Measurements from ENCODE around the gene POLN.

Gene POLN

GRCh38 chr4:2070421-2071251, 171.3 kb downstream of the POLN start:
- no peak for DNase-seq (ENCODE audit: insufficient read length, low spot score)
- FAIRE-seq, result no peak

GRCh38 chr4:2069986-2070385, 171.9 kb downstream of the POLN start:
- no peak for DNase-seq (ENCODE audit: insufficient read length, low spot score)
- FAIRE-seq, result no peak
- TF ChIP-seq POLR2A (IDR thresholded peaks at IDR 0.05; ENCODE audit: low read depth, low read length), result no peak

More at GRCh38 chr4:2070421-2071251, 171.3 kb downstream of the POLN start:
- TF ChIP-seq POLR2A (IDR thresholded peaks at IDR 0.05; ENCODE audit: low read depth, low read length), result no peak

GRCh38 chr4:2069161-2069971, 172.6 kb downstream of the POLN start:
- no peak for TF ChIP-seq POLR2A (IDR thresholded peaks at IDR 0.05; ENCODE audit: low read depth, low read length)
- no peak for FAIRE-seq

GRCh38 chr4:2068566-2068965, 173.4 kb downstream of the POLN start:
- TF ChIP-seq POLR2A (IDR thresholded peaks at IDR 0.05; ENCODE audit: low read depth, low read length), result no peak
- DNase-seq (ENCODE audit: insufficient read length, low spot score) (no peak), FAIRE-seq (no peak)

More at GRCh38 chr4:2069161-2069971, 172.6 kb downstream of the POLN start:
- DNase-seq (ENCODE audit: insufficient read length, low spot score), result no peak

GRCh38 chr4:2068198-2068470, 173.8 kb downstream of the POLN start:
- FAIRE-seq (no peak), DNase-seq (ENCODE audit: insufficient read length, low spot score) (no peak)
- TF ChIP-seq POLR2A (IDR thresholded peaks at IDR 0.05; ENCODE audit: low read depth, low read length), result no peak

- FAIRE-seq (no peak), DNase-seq (ENCODE audit: insufficient read length, low spot score) (no peak)
- no peak for TF ChIP-seq POLR2A (IDR thresholded peaks at IDR 0.05; ENCODE audit: low read depth, low read length)
Measured at GRCh38 chr4:2067446-2068197, 174.3 kb downstream of the POLN start.

GRCh38 chr4:2066571-2067445, 175.1 kb downstream of the POLN start:
- TF ChIP-seq POLR2A (IDR thresholded peaks at IDR 0.05; ENCODE audit: low read depth, low read length), result no peak
- FAIRE-seq (no peak), DNase-seq (ENCODE audit: insufficient read length, low spot score) (no peak)

GRCh38 chr4:2066011-2066551, 175.8 kb downstream of the POLN start:
- DNase-seq (ENCODE audit: insufficient read length, low spot score) (no peak), FAIRE-seq (no peak)
- TF ChIP-seq POLR2A (IDR thresholded peaks at IDR 0.05; ENCODE audit: low read depth, low read length), result no peak

- no peak for DNase-seq (ENCODE audit: insufficient read length, low spot score)
- TF ChIP-seq POLR2A (IDR thresholded peaks at IDR 0.05; ENCODE audit: low read depth, low read length), result no peak
- FAIRE-seq, result no peak
Measured at GRCh38 chr4:2065106-2065930, 176.6 kb downstream of the POLN start.

- no peak for TF ChIP-seq POLR2A (IDR thresholded peaks at IDR 0.05; ENCODE audit: low read depth, low read length)
- FAIRE-seq (no peak), DNase-seq (ENCODE audit: insufficient read length, low spot score) (no peak)
Measured at GRCh38 chr4:2064276-2064991, 177.5 kb downstream of the POLN start.

GRCh38 chr4:2063557-2064275, 178.2 kb downstream of the POLN start:
- no peak for DNase-seq (ENCODE audit: insufficient read length, low spot score)
- no peak for FAIRE-seq
- TF ChIP-seq POLR2A (IDR thresholded peaks at IDR 0.05; ENCODE audit: low read depth, low read length), result no peak

All from H54 (cell line).